HEK293 (cell line): Measurements from ENCODE around the gene KANK2.

Experiments
- CTCF ChIA-PET: fragments of 350-600 bp; formaldehyde crosslinking; extraction: SDS; loops from one replicate; lab custom pipeline; 2021; ENCODE audit warnings: antibody characterized with exemption; lab: Yijun Ruan, JAX
- POLR2A ChIA-PET: fragments of 300-600 bp; formaldehyde crosslinking; extraction: SDS; loops from one replicate; lab custom pipeline; 2020; ENCODE audit warnings: antibody characterized with exemption, inconsistent platforms; lab: Yijun Ruan, JAX
- H3K27ac ChIP-seq: fragments of 200-500 bp; sonication (Bioruptor generic); 2 replicates; pipeline ENCODE4 v1.5.1; 2014; ENCODE audit warnings: low read depth, low read length, control low read depth, inconsistent platforms; ENCODE audit errors: extremely low read depth
- H3K36me3 ChIP-seq, 2 experiments: fragments of 200-500 bp in 1 of 2; sonication (Bioruptor generic) in 1 of 2; 1 replicate in 1 of 2; 2 replicates in 1 of 2; pipeline ENCODE4 v1.5.1; 2014 to 2017; ENCODE audit warnings: inconsistent platforms in 2 of 2, low read length in 2 of 2; ENCODE audit not compliant: control insufficient read depth in 2 of 2, insufficient read depth in 1 of 2
- H3K4me1 ChIP-seq: fragments of 200-500 bp; sonication (Bioruptor generic); 2 replicates; pipeline ENCODE4 v1.5.1; 2014; ENCODE audit warnings: mild to moderate bottlenecking, low read length, inconsistent platforms; ENCODE audit not compliant: control insufficient read depth, insufficient read depth
- H3K4me3 ChIP-seq: 2 replicates; pipeline ENCODE4 v1.5.1; 2011; ENCODE audit warnings: low read depth, mild to moderate bottlenecking, control low read depth, low read length, moderate library complexity
- H3K9me3 ChIP-seq: fragments of 200-500 bp; sonication (Bioruptor generic); 2 replicates; pipeline ENCODE4 v1.5.1; 2014; ENCODE audit warnings: low read depth, low read length, inconsistent platforms; ENCODE audit not compliant: control insufficient read depth, insufficient read depth
- GLIS2 ChIP-seq: fragments of 450-650 bp; formaldehyde crosslinking; IDR thresholded peaks from 2 replicates; pipeline ENCODE4 v1.5.1; 2016; ENCODE audit warnings: missing biosample characterization, missing genetic modification characterization
- OVOL3 ChIP-seq: fragments of 450-650 bp; formaldehyde crosslinking; IDR thresholded peaks from 2 replicates; pipeline ENCODE4 v1.5.1; 2016; ENCODE audit warnings: missing biosample characterization, missing genetic modification characterization
- RBAK ChIP-seq: fragments of 450-650 bp; formaldehyde crosslinking; IDR thresholded peaks from 2 replicates; pipeline ENCODE4 v1.5.1; 2016; ENCODE audit warnings: missing biosample characterization, missing genetic modification characterization
- REPIN1 ChIP-seq: fragments of 450-650 bp; formaldehyde crosslinking; IDR thresholded peaks from 2 replicates; pipeline ENCODE4 v1.5.1; 2017; ENCODE audit warnings: missing biosample characterization, missing genetic modification characterization, low read depth
- WT1 ChIP-seq: fragments of 450-650 bp; formaldehyde crosslinking; IDR thresholded peaks from 2 replicates; pipeline ENCODE4 v1.5.1; 2016; ENCODE audit warnings: missing biosample characterization, missing genetic modification characterization
- YY2 ChIP-seq: fragments of 450-650 bp; formaldehyde crosslinking; IDR thresholded peaks from 2 replicates; pipeline ENCODE4 v1.5.1; 2016; ENCODE audit warnings: missing biosample characterization, missing genetic modification characterization
- ZBTB20 ChIP-seq: fragments of 450-650 bp; formaldehyde crosslinking; IDR thresholded peaks from 2 replicates; pipeline ENCODE4 v1.5.1; 2016; ENCODE audit warnings: missing biosample characterization, missing genetic modification characterization
- ZBTB48 ChIP-seq: fragments of 450-650 bp; formaldehyde crosslinking; IDR thresholded peaks from 2 replicates; pipeline ENCODE4 v1.5.1; 2016; ENCODE audit warnings: missing biosample characterization, missing genetic modification characterization
- ZEB2 ChIP-seq: fragments of 450-650 bp; formaldehyde crosslinking; IDR thresholded peaks from 2 replicates; pipeline ENCODE4 v1.5.1; 2016; ENCODE audit warnings: missing biosample characterization, missing genetic modification characterization
- ZFHX2 ChIP-seq: fragments of 450-650 bp; formaldehyde crosslinking; conservative IDR thresholded peaks from 2 replicates; pipeline ENCODE4 v1.5.1; 2016; ENCODE audit warnings: missing biosample characterization, missing genetic modification characterization
- ZNF2 ChIP-seq: fragments of 450-650 bp; formaldehyde crosslinking; IDR thresholded peaks from 2 replicates; pipeline ENCODE4 v1.5.1; 2016; ENCODE audit warnings: missing biosample characterization, missing genetic modification characterization
- ZNF341 ChIP-seq: fragments of 450-650 bp; formaldehyde crosslinking; IDR thresholded peaks from 2 replicates; pipeline ENCODE4; 2016; ENCODE audit warnings: low read depth, missing biosample characterization, missing genetic modification characterization
- ZNF394 ChIP-seq: fragments of 450-650 bp; formaldehyde crosslinking; IDR thresholded peaks from 2 replicates; pipeline ENCODE4 v1.5.1; 2016; ENCODE audit warnings: missing biosample characterization, missing genetic modification characterization, mild to moderate bottlenecking, moderate library complexity, borderline replicate concordance
- ZNF416 ChIP-seq: fragments of 450-650 bp; formaldehyde crosslinking; IDR thresholded peaks from 2 replicates; pipeline ENCODE4 v1.5.1; 2016; ENCODE audit warnings: missing biosample characterization, missing genetic modification characterization
- ZNF423 ChIP-seq: fragments of 450-650 bp; formaldehyde crosslinking; IDR thresholded peaks from 2 replicates; pipeline ENCODE4 v1.5.1; 2016; ENCODE audit warnings: missing biosample characterization, missing genetic modification characterization
- ZNF585B ChIP-seq: fragments of 450-650 bp; formaldehyde crosslinking; IDR thresholded peaks from 2 replicates; pipeline ENCODE4 v1.5.1; 2016; ENCODE audit warnings: missing biosample characterization, missing genetic modification characterization
- ZNF600 ChIP-seq: fragments of 450-650 bp; formaldehyde crosslinking; IDR thresholded peaks from 2 replicates; pipeline ENCODE4 v1.5.1; 2016; ENCODE audit warnings: missing biosample characterization, missing genetic modification characterization
- ZNF658 ChIP-seq: fragments of 450-650 bp; formaldehyde crosslinking; IDR thresholded peaks from 2 replicates; pipeline ENCODE4; 2016; ENCODE audit warnings: missing biosample characterization, missing genetic modification characterization
- ZNF664 ChIP-seq: fragments of 450-650 bp; formaldehyde crosslinking; IDR thresholded peaks from 2 replicates; pipeline ENCODE4 v1.5.1; 2016; ENCODE audit warnings: missing biosample characterization, missing genetic modification characterization
- ZNF785 ChIP-seq: fragments of 450-650 bp; formaldehyde crosslinking; IDR thresholded peaks from 2 replicates; pipeline ENCODE4 v1.5.1; 2016; ENCODE audit warnings: missing biosample characterization, missing genetic modification characterization
- TF ChIP-seq, protein P1 (sequence below): fragments of 450-650 bp; formaldehyde crosslinking; optimal IDR thresholded peaks from 2 replicates; pipeline ENCODE3; 2016; ENCODE audit warnings: missing biosample characterization, mild to moderate bottlenecking, missing genetic modification characterization
- TF ChIP-seq, protein P2 (sequence below): fragments of 450-650 bp; formaldehyde crosslinking; IDR thresholded peaks from 2 replicates; pipeline ENCODE4; 2016; ENCODE audit warnings: missing biosample characterization, missing genetic modification characterization
- TF ChIP-seq, protein P3 (sequence below): fragments of 450-650 bp; IDR thresholded peaks from 2 replicates; pipeline ENCODE4 v1.5.1; 2018; ENCODE audit warnings: missing biosample characterization, mild to moderate bottlenecking, missing genetic modification characterization
- TF ChIP-seq, protein P4 (sequence below): fragments of 450-650 bp; formaldehyde crosslinking; IDR thresholded peaks from 2 replicates; pipeline ENCODE4 v1.5.1; 2016; ENCODE audit warnings: missing biosample characterization, missing genetic modification characterization, low read depth
- TF ChIP-seq, protein P5 (sequence below): fragments of 450-650 bp; formaldehyde crosslinking; IDR thresholded peaks from 2 replicates; pipeline ENCODE4 v1.5.0; 2017; ENCODE audit warnings: missing biosample characterization, missing genetic modification characterization, borderline replicate concordance
- TF ChIP-seq, protein P6 (sequence below): fragments of 450-650 bp; formaldehyde crosslinking; IDR thresholded peaks from 2 replicates; pipeline ENCODE4 v1.5.1; 2016; ENCODE audit warnings: missing biosample characterization, missing genetic modification characterization

The KANK2 gene

DNA sequence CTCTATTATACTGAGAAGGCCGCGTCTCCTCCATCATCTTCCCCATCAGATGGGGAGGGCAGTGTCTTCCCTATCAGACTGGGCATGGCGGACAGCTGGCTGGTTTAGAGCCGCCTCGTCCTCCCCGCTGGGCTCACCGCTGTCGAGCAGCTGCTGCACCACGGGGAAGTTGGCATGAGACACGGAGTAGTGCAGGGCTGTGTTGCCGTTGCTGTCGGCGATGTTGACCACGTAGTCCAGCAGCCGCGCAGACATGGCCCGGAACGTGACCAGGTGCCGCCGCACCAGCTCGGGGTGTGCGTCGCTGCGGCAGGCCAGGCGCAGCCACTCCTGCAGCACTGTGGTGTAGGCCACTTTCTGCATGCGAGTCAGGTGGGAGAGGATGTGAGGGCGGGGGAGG lies 23.0 kb downstream of the KANK2 start (continued):
- TF ChIP-seq WT1 (no peak), ZEB2 (tag by site-specific recombination) (no peak), ZNF416 (tag by site-specific recombination) (no peak), ZNF658 (tag by site-specific recombination) (no peak), YY2 (tag by site-specific recombination) (no peak)
- TF ChIP-seq, protein P1, sequence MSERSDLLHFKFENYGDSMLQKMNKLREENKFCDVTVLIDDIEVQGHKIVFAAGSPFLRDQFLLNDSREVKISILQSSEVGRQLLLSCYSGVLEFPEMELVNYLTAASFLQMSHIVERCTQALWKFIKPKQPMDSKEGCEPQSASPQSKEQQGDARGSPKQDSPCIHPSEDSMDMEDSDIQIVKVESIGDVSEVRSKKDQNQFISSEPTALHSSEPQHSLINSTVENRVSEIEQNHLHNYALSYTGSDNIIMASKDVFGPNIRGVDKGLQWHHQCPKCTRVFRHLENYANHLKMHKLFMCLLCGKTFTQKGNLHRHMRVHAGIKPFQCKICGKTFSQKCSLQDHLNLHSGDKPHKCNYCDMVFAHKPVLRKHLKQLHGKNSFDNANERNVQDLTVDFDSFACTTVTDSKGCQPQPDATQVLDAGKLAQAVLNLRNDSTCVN (tag by site-specific recombination): no peak
- TF ChIP-seq, protein P2, sequence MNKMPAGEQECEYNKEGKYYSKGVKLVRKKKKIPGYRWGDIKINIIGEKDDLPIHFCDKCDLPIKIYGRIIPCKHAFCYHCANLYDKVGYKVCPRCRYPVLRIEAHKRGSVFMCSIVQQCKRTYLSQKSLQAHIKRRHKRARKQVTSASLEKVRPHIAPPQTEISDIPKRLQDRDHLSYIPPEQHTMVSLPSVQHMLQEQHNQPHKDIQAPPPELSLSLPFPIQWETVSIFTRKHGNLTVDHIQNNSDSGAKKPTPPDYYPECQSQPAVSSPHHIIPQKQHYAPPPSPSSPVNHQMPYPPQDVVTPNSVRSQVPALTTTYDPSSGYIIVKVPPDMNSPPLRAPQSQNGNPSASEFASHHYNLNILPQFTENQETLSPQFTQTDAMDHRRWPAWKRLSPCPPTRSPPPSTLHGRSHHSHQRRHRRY (tag by site-specific recombination): no peak
- TF ChIP-seq, all 188 proteins: peak for 0

DNA sequence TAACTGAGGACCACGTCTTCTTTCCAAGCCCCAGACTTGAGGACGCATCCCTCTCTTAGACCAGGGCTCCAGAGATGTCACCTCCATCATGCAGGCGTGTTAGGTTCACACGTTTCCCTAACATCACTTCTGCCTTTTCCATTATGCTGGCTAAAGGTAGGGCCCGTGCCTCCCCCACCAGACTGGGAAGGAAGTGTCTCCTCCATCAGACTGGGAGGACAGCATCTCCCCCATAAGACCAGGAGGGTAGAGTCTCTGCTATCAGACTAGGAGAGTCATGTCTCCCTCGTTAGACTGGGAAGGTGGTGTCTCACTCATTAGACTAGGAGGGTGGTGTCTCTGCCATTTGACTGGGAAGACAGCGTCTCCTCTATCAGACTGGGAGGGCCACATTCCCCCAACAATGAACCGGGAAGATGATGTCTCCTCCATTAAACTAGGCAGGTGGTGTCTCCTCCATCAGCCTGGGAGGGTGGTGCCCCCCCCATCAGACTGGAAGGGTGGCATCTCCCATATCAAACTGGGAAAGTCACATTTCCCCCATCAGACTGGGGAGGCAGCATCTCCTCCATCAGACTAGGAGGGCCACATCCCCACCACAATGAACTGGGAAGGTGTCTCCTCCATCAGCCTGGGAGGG lies 23.7 kb downstream of the KANK2 start:
- no peaks in the 10 kb centered on the region for H3K4me1 ChIP-seq
- H3K27ac ChIP-seq: no peak overlapping the region
- peaks cover 0 to 74% of the 10 kb centered on the region in 2 experiments; a peak in 2 of 3 replicates for H3K36me3 ChIP-seq
- TF ChIP-seq REPIN1 (tag by site-specific recombination): no peak
- TF ChIP-seq ZBTB48 (tag by site-specific recombination): no peak
- no peak for TF ChIP-seq ZNF2 (tag by site-specific recombination)
- no peak for TF ChIP-seq ZNF394 (tag by site-specific recombination)
- TF ChIP-seq, protein P3, sequence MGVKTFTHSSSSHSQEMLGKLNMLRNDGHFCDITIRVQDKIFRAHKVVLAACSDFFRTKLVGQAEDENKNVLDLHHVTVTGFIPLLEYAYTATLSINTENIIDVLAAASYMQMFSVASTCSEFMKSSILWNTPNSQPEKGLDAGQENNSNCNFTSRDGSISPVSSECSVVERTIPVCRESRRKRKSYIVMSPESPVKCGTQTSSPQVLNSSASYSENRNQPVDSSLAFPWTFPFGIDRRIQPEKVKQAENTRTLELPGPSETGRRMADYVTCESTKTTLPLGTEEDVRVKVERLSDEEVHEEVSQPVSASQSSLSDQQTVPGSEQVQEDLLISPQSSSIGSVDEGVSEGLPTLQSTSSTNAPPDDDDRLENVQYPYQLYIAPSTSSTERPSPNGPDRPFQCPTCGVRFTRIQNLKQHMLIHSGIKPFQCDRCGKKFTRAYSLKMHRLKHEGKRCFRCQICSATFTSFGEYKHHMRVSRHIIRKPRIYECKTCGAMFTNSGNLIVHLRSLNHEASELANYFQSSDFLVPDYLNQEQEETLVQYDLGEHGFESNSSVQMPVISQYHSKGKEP (tag by site-specific recombination): no peak
- TF ChIP-seq, protein P4, sequence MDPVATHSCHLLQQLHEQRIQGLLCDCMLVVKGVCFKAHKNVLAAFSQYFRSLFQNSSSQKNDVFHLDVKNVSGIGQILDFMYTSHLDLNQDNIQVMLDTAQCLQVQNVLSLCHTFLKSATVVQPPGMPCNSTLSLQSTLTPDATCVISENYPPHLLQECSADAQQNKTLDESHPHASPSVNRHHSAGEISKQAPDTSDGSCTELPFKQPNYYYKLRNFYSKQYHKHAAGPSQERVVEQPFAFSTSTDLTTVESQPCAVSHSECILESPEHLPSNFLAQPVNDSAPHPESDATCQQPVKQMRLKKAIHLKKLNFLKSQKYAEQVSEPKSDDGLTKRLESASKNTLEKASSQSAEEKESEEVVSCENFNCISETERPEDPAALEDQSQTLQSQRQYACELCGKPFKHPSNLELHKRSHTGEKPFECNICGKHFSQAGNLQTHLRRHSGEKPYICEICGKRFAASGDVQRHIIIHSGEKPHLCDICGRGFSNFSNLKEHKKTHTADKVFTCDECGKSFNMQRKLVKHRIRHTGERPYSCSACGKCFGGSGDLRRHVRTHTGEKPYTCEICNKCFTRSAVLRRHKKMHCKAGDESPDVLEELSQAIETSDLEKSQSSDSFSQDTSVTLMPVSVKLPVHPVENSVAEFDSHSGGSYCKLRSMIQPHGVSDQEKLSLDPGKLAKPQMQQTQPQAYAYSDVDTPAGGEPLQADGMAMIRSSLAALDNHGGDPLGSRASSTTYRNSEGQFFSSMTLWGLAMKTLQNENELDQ (tag by site-specific recombination): no peak
- TF ChIP-seq OVOL3 (tag by site-specific recombination): no peak
- no peak for TF ChIP-seq ZFHX2 (tag by site-specific recombination)
- no peak for TF ChIP-seq ZNF341 (tag by site-specific recombination)
- no peak for TF ChIP-seq ZNF585B
- TF ChIP-seq GLIS2 (tag by site-specific recombination): no peak
- TF ChIP-seq, protein P5, sequence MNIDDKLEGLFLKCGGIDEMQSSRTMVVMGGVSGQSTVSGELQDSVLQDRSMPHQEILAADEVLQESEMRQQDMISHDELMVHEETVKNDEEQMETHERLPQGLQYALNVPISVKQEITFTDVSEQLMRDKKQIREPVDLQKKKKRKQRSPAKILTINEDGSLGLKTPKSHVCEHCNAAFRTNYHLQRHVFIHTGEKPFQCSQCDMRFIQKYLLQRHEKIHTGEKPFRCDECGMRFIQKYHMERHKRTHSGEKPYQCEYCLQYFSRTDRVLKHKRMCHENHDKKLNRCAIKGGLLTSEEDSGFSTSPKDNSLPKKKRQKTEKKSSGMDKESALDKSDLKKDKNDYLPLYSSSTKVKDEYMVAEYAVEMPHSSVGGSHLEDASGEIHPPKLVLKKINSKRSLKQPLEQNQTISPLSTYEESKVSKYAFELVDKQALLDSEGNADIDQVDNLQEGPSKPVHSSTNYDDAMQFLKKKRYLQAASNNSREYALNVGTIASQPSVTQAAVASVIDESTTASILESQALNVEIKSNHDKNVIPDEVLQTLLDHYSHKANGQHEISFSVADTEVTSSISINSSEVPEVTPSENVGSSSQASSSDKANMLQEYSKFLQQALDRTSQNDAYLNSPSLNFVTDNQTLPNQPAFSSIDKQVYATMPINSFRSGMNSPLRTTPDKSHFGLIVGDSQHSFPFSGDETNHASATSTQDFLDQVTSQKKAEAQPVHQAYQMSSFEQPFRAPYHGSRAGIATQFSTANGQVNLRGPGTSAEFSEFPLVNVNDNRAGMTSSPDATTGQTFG (tag by site-specific recombination): no peak
- TF ChIP-seq ZNF785 (tag by site-specific recombination): no peak
- TF ChIP-seq ZEB2 (tag by site-specific recombination): no peak
- TF ChIP-seq ZNF600 (tag by site-specific recombination): no peak
- no peak for TF ChIP-seq ZNF423 (tag by site-specific recombination)
- TF ChIP-seq, protein P6, sequence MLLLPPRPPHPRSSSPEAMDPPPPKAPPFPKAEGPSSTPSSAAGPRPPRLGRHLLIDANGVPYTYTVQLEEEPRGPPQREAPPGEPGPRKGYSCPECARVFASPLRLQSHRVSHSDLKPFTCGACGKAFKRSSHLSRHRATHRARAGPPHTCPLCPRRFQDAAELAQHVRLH: no peak
- no peak for TF ChIP-seq RBAK (tag by site-specific recombination)
- TF ChIP-seq ZBTB20: no peak
- TF ChIP-seq ZNF664 (tag by site-specific recombination): no peak
- no peak overlapping the region for H3K4me3 ChIP-seq
- ChIA-PET CTCF (no interaction called here), POLR2A (no interaction called here)
- no peaks in the 10 kb centered on the region for H3K9me3 ChIP-seq
